BLaER1 treated with 17β-estradiol and CSF1 and Interleukin-3, amounts not matched to agents 10 nM and 100 nM (cell line): ENCODE measurements around the gene MOK.

Experiments
- H3K27ac ChIP-seq, 11 experiments: shearing (Covaris generic); formaldehyde crosslinking; 2 replicates each; pipeline ENCODE4 v1.8.1; 2022
- H3K27me3 ChIP-seq, 11 experiments: shearing (Covaris generic); formaldehyde crosslinking; 2 replicates each; pipeline ENCODE4 v1.8.1; 2022
- H3K36me3 ChIP-seq, 11 experiments: shearing (Covaris generic); formaldehyde crosslinking; 2 replicates each; pipeline ENCODE4 v1.8.1; 2022
- H3K4me1 ChIP-seq, 10 experiments: shearing (Covaris generic); formaldehyde crosslinking; 2 replicates each; pipeline ENCODE4 v1.8.1; 2022
- H3K4me2 ChIP-seq, 11 experiments: shearing (Covaris generic); formaldehyde crosslinking; 2 replicates each; pipeline ENCODE4 v1.8.1; 2022
- H3K4me3 ChIP-seq, 10 experiments: shearing (Covaris generic); formaldehyde crosslinking; 2 replicates each; pipeline ENCODE4 v1.8.1; 2022
- H3K9ac ChIP-seq, 11 experiments: shearing (Covaris generic); formaldehyde crosslinking; 2 replicates each; pipeline ENCODE4 v1.8.1; 2022
- H3K9me3 ChIP-seq, 11 experiments: shearing (Covaris generic); formaldehyde crosslinking; replicated peaks in 1 of 11; 2 replicates each; pipeline ENCODE4 v1.8.1; 2022
- H4K20me1 ChIP-seq, 11 experiments: shearing (Covaris generic); formaldehyde crosslinking; 2 replicates each; pipeline ENCODE4 v1.8.1; 2022
- Cebpa-rat ChIP-seq, 11 experiments: shearing (Covaris generic); IDR thresholded peaks; 2 replicates each; pipeline ENCODE4 v1.8.1; 2022

The MOK gene

GRCh38 chr14:102297436-102298170 lies 7.4 kb downstream of the MOK start:
- Histone ChIP-seq H3K4me2 (no peak overlapping the region), H3K27me3 (no peaks in the 10 kb centered on the region), H3K4me1 (no peaks in the 10 kb centered on the region), H3K9me3 (peaks cover 8 to 18% (median 14%) of the 10 kb centered on the region in 11 experiments; a peak in 20 of 22 replicates), H4K20me1 (no peaks in the 10 kb centered on the region), H3K4me3 (no peak overlapping the region), H3K9ac (no peak overlapping the region), H3K27ac (no peak overlapping the region), H3K36me3 (no peaks in the 10 kb centered on the region)
- no peak for TF ChIP-seq Cebpa-rat (IDR thresholded peaks at IDR 0.05)

- H3K4me2 ChIP-seq = no peak overlapping the region
- no peak overlapping the region for H3K9ac ChIP-seq
- peaks cover 8 to 18% (median 14%) of the 10 kb centered on the region in 11 experiments; a peak in 20 of 22 replicates for H3K9me3 ChIP-seq
These were observed 9.7 kb downstream of the MOK start for GRCh38 chr14:102295270-102295669.

GRCh38 chr14:102293781-102294180 lies 11.2 kb downstream of the MOK start:
- Histone ChIP-seq H3K4me3 (no peak overlapping the region), H4K20me1 (no peaks in the 10 kb centered on the region), H3K4me2 (no peak overlapping the region), H3K27ac (no peak overlapping the region), H3K4me1 (no peaks in the 10 kb centered on the region), H3K9me3 (peaks cover 8 to 18% (median 14%) of the 10 kb centered on the region in 11 experiments; a peak in 20 of 22 replicates), H3K27me3 (no peaks in the 10 kb centered on the region), H3K9ac (no peak overlapping the region), H3K36me3 (no peaks in the 10 kb centered on the region)
- no peak for TF ChIP-seq Cebpa-rat (IDR thresholded peaks at IDR 0.05)

More at GRCh38 chr14:102295270-102295669, 9.7 kb downstream of the MOK start:
- H3K4me1 ChIP-seq = no peaks in the 10 kb centered on the region
- no peak for TF ChIP-seq Cebpa-rat (IDR thresholded peaks at IDR 0.05)
- H3K27me3 ChIP-seq = no peaks in the 10 kb centered on the region
- H4K20me1 ChIP-seq = no peaks in the 10 kb centered on the region
- no peaks in the 10 kb centered on the region for H3K36me3 ChIP-seq
- no peak overlapping the region for H3K27ac ChIP-seq
- no peak overlapping the region for H3K4me3 ChIP-seq

- no peak overlapping the region for H3K4me3 ChIP-seq
- H3K4me2 ChIP-seq = no peak overlapping the region
- no peak overlapping the region for H3K9ac ChIP-seq
- no peaks in the 10 kb centered on the region for H3K4me1 ChIP-seq
- peaks cover 2 to 6% (median 3%) of the 10 kb centered on the region in 11 experiments; a peak in 19 of 22 replicates for H3K9me3 ChIP-seq
- TF ChIP-seq Cebpa-rat (IDR thresholded peaks at IDR 0.05) = no peak
- no peak overlapping the region for H3K27ac ChIP-seq
- H3K36me3 ChIP-seq = no peaks in the 10 kb centered on the region
- no peaks in the 10 kb centered on the region for H3K27me3 ChIP-seq
- H4K20me1 ChIP-seq = no peaks in the 10 kb centered on the region
These were observed 12.5 kb downstream of the MOK start for GRCh38 chr14:102292441-102292840.

- TF ChIP-seq Cebpa-rat (IDR thresholded peaks at IDR 0.05) = no peak
- Histone ChIP-seq H3K27me3 (no peaks in the 10 kb centered on the region), H4K20me1 (no peaks in the 10 kb centered on the region), H3K9ac (no peak overlapping the region), H3K4me3 (no peak overlapping the region), H3K36me3 (no peaks in the 10 kb centered on the region), H3K4me1 (no peaks in the 10 kb centered on the region), H3K9me3 (peaks cover 0 to 5% (median 0%) of the 10 kb centered on the region in 11 experiments; a peak in 2 of 22 replicates), H3K27ac (no peak overlapping the region), H3K4me2 (no peak overlapping the region)
These were observed 16.8 kb downstream of the MOK start for GRCh38 chr14:102288139-102288538.

GRCh38 chr14:102285106-102285505 lies 19.9 kb downstream of the MOK start:
- Histone ChIP-seq H3K9me3 (peaks cover 0 to 5% (median 0%) of the 10 kb centered on the region in 11 experiments; a peak in 2 of 22 replicates), H4K20me1 (no peaks in the 10 kb centered on the region), H3K4me3 (no peak overlapping the region), H3K9ac (no peak overlapping the region), H3K36me3 (no peaks in the 10 kb centered on the region), H3K4me1 (no peaks in the 10 kb centered on the region; a peak in 1 of 20 replicates), H3K4me2 (no peak overlapping the region), H3K27me3 (no peaks in the 10 kb centered on the region), H3K27ac (no peak overlapping the region)
- no peak for TF ChIP-seq Cebpa-rat (IDR thresholded peaks at IDR 0.05)

GRCh38 chr14:102283631-102284129 lies 21.3 kb downstream of the MOK start:
- Histone ChIP-seq H3K27ac (no peak overlapping the region), H3K9ac (no peak overlapping the region), H4K20me1 (no peaks in the 10 kb centered on the region), H3K9me3 (peaks cover 0 to 5% (median 0%) of the 10 kb centered on the region in 11 experiments; a peak in 2 of 22 replicates), H3K27me3 (no peaks in the 10 kb centered on the region), H3K4me3 (no peak overlapping the region), H3K36me3 (no peaks in the 10 kb centered on the region), H3K4me1 (no peaks in the 10 kb centered on the region; a peak in 1 of 20 replicates), H3K4me2 (no peak overlapping the region)
- no peak for TF ChIP-seq Cebpa-rat (IDR thresholded peaks at IDR 0.05)

- H3K4me1 ChIP-seq = no peaks in the 10 kb centered on the region; a peak in 1 of 20 replicates
- H3K4me3 ChIP-seq = no peak overlapping the region
- 0 out of 22 replicates have a peak, but pooled peaks cover 0 to under 1% (median 0%) of the 10 kb centered on the region in 11 experiments for H3K9me3 ChIP-seq
- H3K9ac ChIP-seq = no peak overlapping the region
- H3K36me3 ChIP-seq = no peaks in the 10 kb centered on the region
- H3K27me3 ChIP-seq = no peaks in the 10 kb centered on the region
- H3K4me2 ChIP-seq = no peak overlapping the region
- no peaks in the 10 kb centered on the region for H4K20me1 ChIP-seq
- no peak overlapping the region for H3K27ac ChIP-seq
- TF ChIP-seq Cebpa-rat (IDR thresholded peaks at IDR 0.05) = no peak
These were observed 22.1 kb downstream of the MOK start for GRCh38 chr14:102282751-102283465.

- no peak overlapping the region for H3K4me3 ChIP-seq
- H3K27me3 ChIP-seq = no peaks in the 10 kb centered on the region
- H4K20me1 ChIP-seq = no peaks in the 10 kb centered on the region
- no peaks in the 10 kb centered on the region for H3K36me3 ChIP-seq
- H3K4me1 ChIP-seq = no peaks in the 10 kb centered on the region; a peak in 1 of 20 replicates
- no peak overlapping the region for H3K27ac ChIP-seq
- no peak overlapping the region for H3K4me2 ChIP-seq
- H3K9ac ChIP-seq = no peak overlapping the region
- H3K9me3 ChIP-seq = no peaks in the 10 kb centered on the region
- TF ChIP-seq Cebpa-rat (IDR thresholded peaks at IDR 0.05) = no peak
These were observed 24.5 kb downstream of the MOK start for GRCh38 chr14:102280376-102280962.
